G401.6 (cell line): ENCODE results near the gene TMBIM1.
A peak's percentile ranks its signal among the peaks of the same experiment; 100 is the strongest.

Experiments used
- FAIRE-seq: peaks from 2 replicates; lab custom pipeline; 2012; peaks lifted over from hg19 to GRCh38; lab: Jason Lieb, UNC

TMBIM1 gene, protein sequence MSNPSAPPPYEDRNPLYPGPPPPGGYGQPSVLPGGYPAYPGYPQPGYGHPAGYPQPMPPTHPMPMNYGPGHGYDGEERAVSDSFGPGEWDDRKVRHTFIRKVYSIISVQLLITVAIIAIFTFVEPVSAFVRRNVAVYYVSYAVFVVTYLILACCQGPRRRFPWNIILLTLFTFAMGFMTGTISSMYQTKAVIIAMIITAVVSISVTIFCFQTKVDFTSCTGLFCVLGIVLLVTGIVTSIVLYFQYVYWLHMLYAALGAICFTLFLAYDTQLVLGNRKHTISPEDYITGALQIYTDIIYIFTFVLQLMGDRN

DNA sequence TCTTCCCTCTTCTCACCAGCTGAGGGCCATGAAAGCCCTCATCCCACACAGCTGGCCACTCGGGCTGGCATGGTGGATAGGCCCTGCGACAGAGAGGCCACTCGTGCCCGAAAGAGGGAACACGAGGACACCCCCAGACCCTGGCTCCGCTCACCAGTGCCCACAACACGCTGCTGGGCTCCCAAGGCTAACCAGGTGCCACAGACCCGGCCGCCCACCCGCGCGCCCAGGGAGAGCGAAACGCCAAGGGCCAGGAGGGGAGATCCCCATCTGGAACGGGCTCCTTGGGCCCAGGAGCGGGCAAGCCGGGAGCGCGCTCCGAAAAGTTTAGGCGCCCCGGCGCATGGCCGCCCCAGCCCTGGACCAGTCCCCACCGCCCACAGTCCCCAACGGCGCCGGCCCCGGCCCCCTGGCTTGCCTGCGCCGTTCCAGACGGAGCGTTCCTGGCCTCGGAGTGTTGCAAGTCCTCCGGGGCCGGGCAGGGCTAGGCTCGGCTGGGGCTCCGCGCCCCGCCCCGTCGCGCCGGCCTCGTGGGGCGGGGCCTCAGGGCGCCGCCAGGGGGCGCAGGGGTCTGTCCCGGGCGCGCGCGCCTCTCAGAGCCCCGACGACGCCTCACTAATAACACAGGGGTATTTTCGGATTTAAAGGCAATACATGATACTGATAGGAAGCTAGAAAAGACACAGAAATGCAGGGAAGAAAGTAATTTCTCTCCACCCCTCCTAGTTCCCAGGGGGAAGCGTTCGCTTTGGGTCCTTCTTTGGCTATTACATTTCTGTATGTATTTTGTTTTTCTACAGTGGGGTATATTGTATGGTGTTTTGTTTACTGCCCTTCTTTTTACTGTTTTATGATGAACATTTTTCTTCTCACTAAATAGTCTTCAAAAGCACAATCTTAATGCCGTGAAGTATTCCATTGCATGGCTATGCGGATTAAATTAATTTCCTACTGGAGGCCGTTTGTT is at the start of gene TMBIM1:
Gene TMBIM1 (minus strand): TSS at position 456 of the 967 bp plus-strand sequence. CDS start 10,362 bp downstream, outside the sequence.
- FAIRE-seq, result no peak

DNA sequence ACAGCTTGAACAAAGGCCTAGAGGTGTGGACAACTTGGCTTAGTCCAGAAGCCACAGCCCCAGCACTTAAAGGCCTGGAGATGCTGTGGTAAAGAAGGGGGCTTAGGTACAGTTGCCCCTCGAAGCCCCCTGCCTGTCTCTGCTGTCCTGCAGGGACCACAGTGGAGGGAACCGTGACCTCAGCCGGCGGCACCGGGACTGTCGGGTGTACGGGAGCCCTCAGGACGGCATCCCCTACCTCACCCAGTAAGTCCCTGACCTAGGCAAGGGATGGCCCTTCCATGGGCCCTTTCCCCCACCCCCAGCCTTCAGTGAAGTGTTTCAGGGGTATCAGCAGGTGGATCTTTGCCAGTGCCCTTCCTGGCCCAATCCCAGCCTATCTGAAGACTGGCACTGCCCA is 49.1 kb upstream of the TMBIM1 start:
- no peak for FAIRE-seq

DNA sequence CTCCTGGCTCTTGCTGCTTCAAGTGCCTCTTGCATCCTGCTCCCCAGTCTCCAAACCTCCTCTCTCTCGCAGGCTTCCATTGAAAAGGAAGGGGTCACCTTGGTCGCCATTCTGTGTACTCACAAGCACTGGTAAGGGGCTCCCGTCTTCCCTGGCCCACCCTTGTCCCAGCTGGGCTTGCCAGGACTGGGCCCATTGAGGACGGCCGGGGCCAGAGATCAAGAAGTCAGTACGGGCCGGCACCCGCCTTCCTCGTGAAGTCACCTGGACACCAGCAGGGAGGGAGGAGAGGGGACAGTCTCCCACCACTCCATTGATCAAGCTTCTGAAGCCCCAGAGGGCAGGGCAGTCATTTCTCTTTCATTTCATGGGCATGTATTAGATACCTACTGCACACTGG is 48.4 kb upstream of the TMBIM1 start:
- FAIRE-seq, result no peak

DNA sequence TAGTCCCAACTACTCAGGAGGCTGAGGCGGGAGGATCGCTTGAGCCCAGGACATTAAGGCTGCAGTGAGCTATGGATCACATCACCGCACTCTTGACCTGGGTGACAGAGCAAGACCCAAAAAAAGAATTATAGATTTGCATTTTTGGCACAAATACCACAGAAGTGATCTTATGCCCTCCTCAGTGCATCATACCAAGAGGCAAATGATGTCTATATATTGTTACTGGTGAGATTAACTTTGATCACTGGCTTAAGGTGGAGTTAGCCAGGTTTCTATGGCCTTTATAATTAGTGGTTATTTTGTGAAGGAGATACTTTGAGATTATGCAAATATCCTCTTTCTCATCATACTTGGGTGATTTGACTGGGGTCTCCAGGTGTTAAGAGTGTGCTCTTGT is 42.2 kb upstream of the TMBIM1 start:
- no peak for FAIRE-seq

DNA sequence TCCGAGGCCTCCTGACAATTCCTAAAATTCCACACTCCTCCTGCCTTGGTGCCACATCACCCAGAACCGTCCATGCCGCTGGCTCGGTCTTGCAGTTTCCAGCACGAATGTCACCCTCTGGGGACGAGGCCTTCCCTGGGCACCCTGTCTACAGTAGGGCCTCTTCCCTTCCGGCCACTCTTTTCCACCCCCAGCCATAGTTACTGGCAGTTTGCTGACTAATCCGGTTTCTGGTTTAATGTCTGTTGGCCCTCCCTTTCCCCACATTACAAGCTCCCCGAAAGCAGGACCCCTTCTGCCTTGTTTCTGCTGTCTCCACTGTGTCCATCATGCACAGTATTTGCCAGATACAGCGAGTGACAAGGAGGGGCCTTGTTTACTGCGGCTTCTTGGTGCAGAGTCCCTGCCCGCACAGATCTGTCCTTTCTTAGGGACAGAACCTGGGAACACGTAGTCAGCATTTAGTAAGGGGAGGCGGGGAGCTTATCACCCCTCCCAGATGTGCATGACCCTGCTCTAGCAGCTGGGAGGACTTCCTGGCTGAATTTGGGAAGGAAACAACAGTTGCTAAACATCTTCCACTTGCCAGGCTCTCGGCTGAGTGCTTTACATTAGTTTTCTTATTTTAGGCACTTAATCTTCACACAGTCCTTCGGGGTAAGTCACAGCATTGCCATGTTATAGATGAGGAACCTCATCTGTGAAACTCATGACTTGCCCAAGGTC is 40.8 kb upstream of the TMBIM1 start:
- FAIRE-seq, result no peak

DNA sequence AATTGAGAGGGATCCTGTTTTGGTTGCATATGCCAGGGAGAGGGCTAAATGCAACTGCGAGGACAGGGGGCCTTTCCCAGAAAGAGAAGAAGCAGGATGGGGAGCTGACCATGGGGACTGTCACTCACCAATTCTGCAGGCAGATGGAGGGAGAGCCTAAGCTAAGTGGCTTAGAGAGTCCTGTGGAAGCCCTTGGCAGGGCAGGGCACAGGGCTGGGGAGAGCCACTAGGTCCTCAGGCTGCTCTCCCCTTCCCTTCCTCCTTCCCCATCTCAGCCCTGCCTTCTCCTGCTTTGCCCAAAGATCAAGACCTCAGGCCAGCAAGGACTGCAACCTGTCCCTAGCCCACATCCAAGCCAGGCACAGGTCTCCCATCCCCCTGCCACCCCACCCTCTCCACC is 40.0 kb upstream of the TMBIM1 start:
- FAIRE-seq, result no peak

DNA sequence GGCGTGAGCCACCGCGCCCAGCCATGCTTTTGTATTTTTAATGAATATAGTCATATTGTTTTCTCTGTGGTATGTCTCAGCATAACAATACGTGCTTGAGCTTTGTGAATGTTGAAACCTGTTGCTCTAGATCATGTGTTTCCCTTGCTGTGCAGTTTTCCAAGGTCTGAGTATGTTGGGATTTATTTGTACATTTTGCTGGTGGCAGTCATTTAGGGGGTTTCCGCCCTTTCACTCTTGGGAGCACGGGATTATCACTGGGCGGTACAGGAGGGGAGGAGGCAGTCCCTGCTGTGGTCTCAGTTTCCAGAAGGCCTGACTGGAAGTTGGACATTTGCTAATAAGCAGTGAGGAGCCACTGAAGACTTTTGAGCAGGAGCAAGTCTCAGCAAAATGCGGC is 39.4 kb upstream of the TMBIM1 start:
- FAIRE-seq, result no peak

DNA sequence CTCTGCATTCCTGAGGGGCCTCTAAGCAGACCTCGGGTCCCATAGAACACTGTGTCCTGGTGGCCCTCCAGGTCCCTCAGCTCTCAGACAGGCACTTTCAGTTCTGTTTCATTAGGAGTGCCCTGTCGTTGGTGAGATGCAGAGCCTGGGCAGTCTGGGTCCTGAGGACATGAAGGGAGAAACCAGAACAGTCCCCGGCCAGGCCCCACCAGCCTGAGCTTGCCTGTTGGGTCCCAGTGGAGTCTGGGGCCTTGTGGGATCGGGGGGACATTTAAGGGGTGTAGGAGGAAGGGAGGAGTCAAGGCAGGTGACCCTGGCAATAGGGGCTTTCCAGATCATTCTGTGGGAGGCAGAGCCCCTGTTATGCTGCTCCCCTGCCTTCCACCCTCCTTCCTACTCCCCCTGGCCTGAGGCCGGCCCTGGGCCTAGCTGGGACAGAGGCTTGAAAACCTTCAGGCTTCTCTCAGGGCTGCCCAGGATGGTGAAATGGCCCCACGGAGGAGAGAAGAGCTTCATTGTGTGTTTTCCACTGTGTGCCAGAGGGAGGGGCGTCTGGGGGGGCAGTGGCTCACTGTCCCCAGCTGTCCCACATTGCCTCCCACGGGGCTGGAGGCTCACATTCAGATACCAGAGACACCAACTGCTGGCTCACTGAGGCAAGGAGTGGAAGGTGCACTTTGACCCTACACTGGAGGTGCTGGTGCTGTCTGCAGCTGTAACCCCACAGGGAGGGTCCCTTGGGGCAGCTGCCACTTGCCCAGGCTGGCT is 37.7 kb upstream of the TMBIM1 start:
- no peak for FAIRE-seq

DNA sequence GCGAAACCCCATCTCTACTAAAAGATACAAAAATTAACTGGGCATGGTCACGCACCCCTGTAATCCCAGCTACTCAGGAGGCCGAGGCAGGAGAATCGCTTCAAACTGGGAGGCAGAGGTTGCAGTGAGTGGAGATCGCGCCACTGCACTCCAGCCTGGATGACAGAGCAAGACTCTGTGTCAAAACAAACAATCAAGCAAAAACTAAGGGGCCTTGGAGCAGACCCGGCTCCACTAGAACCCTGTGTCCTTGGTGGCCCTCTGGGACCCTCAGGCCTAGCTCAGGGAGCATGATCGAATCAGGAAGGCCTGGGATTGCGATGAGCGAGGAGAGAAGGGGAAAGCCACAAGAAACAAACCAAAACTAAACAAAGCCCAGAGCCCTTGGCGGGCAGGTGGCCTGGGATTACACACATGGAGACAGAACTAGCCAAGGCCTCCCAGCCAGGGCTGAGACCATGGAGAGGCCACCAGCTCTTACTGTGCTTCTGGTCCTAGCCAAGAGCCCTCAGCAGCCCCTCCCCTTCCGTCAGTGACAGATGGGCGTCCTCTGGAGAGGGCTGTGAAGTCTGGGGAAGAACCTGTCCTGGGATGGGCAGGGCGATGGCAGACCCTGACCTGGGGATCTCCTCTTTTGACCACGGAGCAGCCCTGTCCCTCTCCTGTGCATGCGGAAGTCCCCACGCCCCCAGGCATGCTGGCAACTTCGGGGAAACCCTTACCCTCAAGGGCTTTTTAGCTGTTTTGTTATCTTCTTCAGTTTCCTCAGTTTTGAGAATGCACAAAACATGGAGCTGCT is 36.9 kb upstream of the TMBIM1 start:
- FAIRE-seq, result no peak

DNA sequence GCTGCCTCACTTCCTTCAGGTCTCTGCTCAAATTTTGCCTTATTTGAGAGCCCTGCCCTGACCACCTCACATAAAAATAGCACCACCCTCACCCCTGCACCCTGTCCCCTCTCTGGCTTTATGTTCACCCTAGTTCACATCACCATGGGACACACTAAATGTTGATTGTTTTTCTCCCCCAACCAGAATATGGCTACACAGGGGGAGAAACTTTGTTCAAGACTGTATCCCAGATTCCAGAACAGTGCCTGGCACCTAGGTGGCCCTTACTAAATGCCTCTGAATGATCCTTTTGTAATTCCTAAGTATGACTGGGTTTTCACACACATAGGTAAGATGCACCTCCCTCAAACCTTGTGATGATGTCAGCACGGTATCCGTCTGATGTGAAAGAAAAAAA is 36.0 kb upstream of the TMBIM1 start:
- no peak for FAIRE-seq

DNA sequence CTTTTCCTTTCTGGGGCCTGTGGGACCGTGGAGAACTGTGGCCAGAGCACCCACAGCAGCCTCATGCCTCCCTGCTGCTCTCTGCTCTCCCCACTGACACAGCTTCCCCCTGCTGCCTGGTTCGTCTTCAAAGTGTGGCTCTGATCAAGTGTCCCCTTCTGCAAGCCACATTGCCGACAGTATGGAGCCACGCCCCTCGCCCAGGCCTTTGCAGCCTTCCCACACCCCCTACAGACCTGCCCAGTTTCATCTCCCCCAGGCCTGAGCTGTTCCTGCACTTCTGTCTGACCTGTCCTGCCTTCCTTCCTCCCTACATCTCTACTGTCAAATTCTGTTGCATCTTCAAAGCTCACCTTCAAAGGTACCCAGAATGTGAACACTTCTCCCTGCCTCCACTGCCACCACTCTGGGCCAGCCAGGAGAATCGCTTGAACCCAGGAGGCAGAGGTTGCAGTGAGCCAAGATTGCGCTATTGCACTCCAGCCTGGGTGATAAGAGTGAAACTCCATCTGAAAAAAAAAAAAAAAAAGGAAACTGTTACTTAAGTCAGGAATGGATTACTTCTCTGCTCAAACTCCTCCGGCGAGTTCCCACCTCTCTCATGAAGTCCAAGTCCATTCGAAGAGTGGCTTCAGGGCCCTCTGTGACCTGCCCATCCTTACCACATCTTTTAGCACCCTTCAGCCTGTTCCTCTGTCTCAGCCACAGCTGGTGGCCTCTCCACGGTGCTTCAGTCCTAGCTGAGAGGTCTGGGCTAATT is 35.3 kb upstream of the TMBIM1 start:
- no peak for FAIRE-seq

DNA sequence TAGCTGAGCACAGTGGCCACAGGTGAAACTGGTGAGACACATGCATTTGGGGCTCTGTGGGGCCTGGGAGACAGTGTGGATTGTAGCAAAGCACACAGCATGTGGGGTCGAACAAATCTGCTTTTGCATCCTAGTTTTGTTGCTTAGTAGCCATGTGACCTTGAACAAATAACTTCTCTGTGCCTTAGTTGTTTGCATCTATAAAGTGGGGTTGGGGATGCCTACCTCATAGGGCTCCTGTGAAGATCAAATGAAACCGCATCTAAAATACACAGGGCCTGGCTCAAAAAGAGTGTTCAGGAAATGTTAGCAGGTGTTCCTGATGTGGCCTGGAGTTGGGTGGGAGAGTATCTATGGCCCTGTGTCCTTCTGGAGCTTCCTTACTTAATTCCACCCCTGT is 34.0 kb upstream of the TMBIM1 start:
- FAIRE-seq, result no peak

DNA sequence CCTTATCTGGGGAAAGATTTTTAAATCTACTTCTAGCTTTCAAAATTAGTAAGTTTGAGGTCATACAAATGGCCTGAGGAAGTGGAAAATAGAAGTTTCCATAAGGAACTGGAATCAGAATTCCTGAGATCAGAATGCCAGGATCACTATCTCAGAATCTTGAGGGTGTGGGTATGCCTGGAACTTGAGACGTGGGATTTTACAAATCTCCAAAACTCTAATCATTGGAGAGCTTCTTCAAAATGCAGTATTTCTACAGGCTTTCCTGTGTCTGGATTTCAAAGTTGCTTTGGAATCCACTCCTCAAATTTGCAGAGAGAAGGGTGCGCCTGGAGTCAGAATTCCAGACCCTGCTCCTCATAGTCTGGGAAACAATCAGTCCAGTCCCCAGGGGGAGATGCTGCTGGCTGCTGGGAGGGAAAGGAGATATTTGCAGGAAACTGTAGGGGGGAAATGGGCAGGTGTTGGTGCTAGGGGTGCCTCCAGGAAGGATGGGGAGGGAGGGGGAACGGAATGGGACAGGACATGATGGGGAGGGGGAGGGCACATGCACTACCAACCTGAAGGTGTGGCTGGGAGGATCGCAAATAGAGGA is 33.4 kb upstream of the TMBIM1 start:
- FAIRE-seq, result no peak

DNA sequence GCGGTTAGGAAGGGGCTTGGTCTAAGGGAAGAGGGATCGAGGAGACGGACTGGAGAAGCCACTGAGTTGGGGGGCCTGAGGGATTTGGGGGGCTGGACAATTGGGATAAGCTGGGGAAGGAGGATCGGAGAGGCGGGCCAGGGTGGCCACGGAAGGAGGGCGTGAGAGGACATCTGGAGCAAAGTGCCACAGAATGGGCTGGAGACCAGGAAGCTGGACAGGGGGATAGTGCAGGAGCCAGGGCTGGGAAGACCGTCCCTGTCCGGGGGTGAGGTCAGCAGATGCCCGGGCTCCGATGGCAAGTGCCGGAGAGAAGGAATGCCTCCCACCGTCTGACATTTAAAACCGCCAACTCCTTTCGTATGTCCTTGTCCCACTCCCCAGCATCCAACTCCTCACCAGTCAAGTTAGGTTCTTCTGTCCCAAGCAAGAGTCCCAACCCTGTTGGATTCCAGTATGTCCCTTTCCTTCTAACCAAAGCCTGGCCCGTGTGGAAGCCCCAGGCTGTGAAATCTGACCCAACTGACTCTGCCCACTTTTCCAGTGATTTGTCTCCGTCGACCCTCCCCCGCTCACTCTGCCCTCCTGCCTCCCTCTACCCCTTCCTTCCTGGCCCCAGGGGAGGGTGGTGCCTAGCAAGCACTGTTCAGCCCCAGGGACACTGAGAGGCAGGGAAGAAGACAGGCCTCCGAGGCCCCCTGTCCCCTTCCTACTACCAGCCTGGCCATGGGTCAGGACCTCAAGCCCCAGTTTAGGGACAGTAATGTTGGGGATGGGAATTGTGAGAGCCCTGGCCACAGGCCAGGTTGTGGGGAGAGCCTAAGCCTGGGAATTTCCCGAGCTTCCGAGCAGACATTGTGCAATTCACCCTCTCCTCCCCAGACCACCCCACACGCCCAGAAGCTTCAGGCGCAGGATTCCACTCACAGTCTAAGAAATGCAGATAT is 31.5 kb upstream of the TMBIM1 start:
- peak; percentile 66 for FAIRE-seq

DNA sequence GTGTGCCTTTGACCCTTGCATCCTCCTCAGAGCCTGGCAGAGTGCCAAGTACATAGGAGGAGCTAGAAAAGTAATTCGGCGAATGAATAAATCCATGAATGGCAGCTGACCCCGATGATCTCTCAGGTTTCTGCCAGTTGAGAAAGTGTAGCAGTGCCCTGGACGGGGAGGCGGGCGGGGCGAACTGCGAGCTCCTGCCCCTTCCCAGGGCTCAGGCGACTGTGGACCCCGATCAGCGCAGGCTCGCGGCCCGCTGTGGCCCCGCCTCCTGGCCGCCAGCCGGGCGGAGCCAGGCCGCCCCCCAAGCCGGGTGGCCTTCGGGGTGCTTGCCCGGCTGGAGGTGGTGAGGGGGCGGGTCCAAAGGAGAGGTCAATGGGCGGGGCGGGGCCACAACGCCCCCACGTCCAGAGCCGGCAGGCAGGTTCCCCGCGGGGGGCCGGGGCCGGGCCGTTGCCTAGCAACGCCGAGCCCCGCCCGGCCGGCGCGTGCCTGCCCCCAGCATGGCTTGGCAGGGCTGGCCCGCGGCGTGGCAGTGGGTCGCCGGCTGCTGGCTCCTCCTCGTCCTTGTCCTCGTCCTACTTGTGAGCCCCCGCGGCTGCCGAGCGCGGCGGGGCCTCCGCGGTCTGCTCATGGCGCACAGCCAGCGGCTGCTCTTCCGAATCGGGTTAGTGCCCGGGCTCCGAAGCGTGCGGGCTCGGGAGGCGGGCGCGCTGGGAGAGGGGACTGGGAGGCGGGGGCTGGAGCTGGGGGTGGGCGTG is 30.6 kb upstream of the TMBIM1 start:
- no peak for FAIRE-seq

DNA sequence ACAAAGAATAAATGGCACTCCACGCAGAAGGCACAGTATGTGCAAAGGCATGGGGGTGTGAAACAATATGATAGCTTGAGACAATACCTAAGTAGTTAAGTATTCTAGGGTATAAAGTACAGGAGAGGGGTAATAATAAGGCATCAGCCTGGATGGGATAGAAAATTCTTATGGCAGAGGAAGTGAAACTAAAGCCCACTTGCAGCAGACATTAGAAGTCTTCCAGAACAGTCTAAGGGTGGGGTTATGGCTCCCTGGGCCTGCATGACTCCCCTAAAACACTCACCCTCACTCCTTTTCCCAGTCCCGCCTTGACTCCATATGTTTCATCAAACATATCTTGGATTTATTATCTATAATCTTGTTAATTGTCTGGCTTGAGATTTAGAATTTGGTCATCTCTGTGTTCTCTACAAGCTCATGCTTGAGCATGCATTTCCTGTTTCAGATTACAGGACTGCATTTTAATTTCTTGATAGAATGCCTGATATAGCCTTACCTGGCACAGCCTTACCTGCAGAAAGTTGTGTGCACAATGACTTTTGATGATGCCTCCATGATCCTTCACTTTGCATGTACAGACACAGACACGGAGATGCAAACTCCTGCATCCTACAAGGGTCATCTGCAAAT is 28.5 kb upstream of the TMBIM1 start:
- no peak for FAIRE-seq

DNA sequence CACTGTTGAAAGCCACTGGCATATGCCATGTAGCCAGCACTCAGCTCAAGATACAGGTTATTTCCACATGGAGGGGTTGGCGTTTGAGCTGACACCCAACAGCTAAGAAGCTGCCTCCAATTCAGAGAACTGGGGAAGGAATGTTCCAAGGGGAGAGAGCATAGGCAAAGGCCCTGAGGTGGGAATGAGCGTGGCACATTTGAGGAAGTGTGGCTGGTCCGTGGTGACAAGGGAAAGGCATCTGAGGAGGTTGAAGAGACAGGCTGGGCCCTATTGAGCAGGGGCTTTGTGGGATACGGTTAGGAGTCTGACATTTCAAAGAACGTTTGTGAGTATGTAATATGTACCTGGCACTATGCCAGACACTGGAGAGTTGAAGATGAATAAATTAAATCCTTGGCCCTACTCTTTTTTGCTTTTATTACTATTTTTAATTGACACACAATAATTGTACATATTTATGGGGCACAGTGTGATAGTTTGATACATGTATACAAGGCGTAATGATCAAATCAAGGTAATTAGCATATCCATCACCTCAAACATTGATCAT is 27.6 kb upstream of the TMBIM1 start:
- no peak for FAIRE-seq
